Uterus (tissue), 4 donors: ENCODE results near the gene TMEM98. TPM values are rescaled to one million over a fixed set of nuclear protein-coding genes. Genes with fewer than 3 reads are reported as not detected.
"Not testable (repeated sequence)": the region's sequence is repeated elsewhere in the genome, so short reads cannot be mapped to it uniquely, and the experiment has no call there.

Experiments
- DNase-seq, 2 donors: peaks; one replicate each; pipeline ENCODE4 v3.0.0-alpha.2; 2019 to 2020
- H3K27ac ChIP-seq, 2 donors: fragments of 200-600 bp; sonication (generic); 1 replicate in 1 of 2; 2 replicates in 1 of 2; pipeline ENCODE4 v1.5.1; 2016 to 2018
- H3K27me3 ChIP-seq, 2 donors: fragments of 200-600 bp; sonication (generic); one replicate each; pipeline ENCODE4 v1.5.1; 2018 to 2019; ENCODE audit warnings: control low read depth in 1 of 2
- H3K36me3 ChIP-seq, 2 donors: fragments of 200-600 bp; sonication (generic); one replicate each; pipeline ENCODE4 v1.5.1; 2019; ENCODE audit warnings: control low read depth in 1 of 2
- H3K4me1 ChIP-seq, 2 donors: fragments of 200-600 bp; sonication (generic); one replicate each; pipeline ENCODE4 v1.5.1; 2018 to 2019; ENCODE audit warnings: control low read depth in 1 of 2
- H3K4me3 ChIP-seq, 2 donors: fragments of 200-600 bp; sonication (generic); 1 replicate in 1 of 2; 2 replicates in 1 of 2; pipeline ENCODE4 v1.5.1; 2018 to 2019; ENCODE audit warnings: mild to moderate bottlenecking in 1 of 2
- H3K9me3 ChIP-seq, 2 donors: fragments of 200-600 bp; sonication (generic); one replicate each; pipeline ENCODE4 v1.5.1; 2019; ENCODE audit warnings: control low read depth in 1 of 2
- CTCF ChIP-seq, 4 experiments: fragments of 200-600 bp in 2 of 4; fragments of 450-650 bp in 2 of 4; sonication (generic) in 2 of 4; IDR thresholded peaks; one replicate each; pipeline ENCODE4 v1.5.1; 2016 to 2019; ENCODE audit warnings: antibody characterized with exemption in 4 of 4, mild to moderate bottlenecking in 2 of 4, moderate library complexity in 1 of 4
- POLR2A ChIP-seq, 2 donors: fragments of 450-650 bp; IDR thresholded peaks; one replicate each; pipeline ENCODE4 v1.6.1; 2016; ENCODE audit warnings: antibody characterized with exemption in 2 of 2, mild to moderate bottlenecking in 1 of 2, moderate library complexity in 1 of 2
- intact Hi-C: fragments of 100-400 bp; cut with DNase I; formaldehyde crosslinking; loops from one replicate; pipeline ENCODE4 v1.15.1; 2023; ENCODE audit warnings: low total_unique reads
- total RNA-seq, 4 donors: library from RNA; depleted of rRNA in 3 of 4; stranded (reverse); fragments of >200 nt in 3 of 4; gene quantifications; one replicate each; pipeline versions ENCODE4 v1.1.0 to v1.2.4, GENCODE V29; 2014 to 2023
- donor health status: DM: yes; HTN: yes; CAD: no.

TMEM98 gene
- total RNA-seq, 4 donors from 2014 or later: 87.8 to 176 (median 130) TPM

- no peak for DNase-seq
- Histone ChIP-seq H3K4me3 (no peak overlapping the region), H3K9me3 (no peaks in the 10 kb centered on the region), H3K36me3 (no peaks in the 10 kb centered on the region), H3K4me1 (no peaks in the 10 kb centered on the region), H3K27ac (no peak overlapping the region), H3K27me3 (no peaks in the 10 kb centered on the region)
- intact Hi-C loops: no loop called here
- TF ChIP-seq CTCF (IDR thresholded peaks at IDR 0.05): no peak
- no peak for TF ChIP-seq POLR2A (IDR thresholded peaks at IDR 0.05)
Measured at GRCh38 chr17:32926183-32926582, 1.8 kb upstream of the TMEM98 start.

GRCh38 chr17:32926789-32927188, 1.2 kb upstream of the TMEM98 start:
- H3K27ac ChIP-seq: peak overlapping the region in 1 of 2 donors; percentile 90
- H3K4me3 ChIP-seq, H3K27me3 ChIP-seq, intact Hi-C loops, H3K9me3 ChIP-seq, H3K36me3 ChIP-seq, DNase-seq, H3K4me1 ChIP-seq: not testable (repeated sequence)

GRCh38 chr17:32927201-32927723, 691 bp upstream of the TMEM98 start:
- peak overlapping the region; percentile 42 to 92 for H3K4me3 ChIP-seq
- no peak for DNase-seq
- TF ChIP-seq POLR2A (IDR thresholded peaks at IDR 0.05) (no peak), CTCF (IDR thresholded peaks at IDR 0.05) (no peak)

GRCh38 chr17:32928586-32929535, 908 bp downstream of the TMEM98 start:
- Histone ChIP-seq H3K4me1 (no peaks in the 10 kb centered on the region), H3K9me3 (no peaks in the 10 kb centered on the region), H3K36me3 (no peaks in the 10 kb centered on the region), H3K4me3 (peak overlapping the region; percentile 42 to 92), H3K27me3 (no peaks in the 10 kb centered on the region), H3K27ac (peak overlapping the region; percentile 83 to 90)
- no peak for TF ChIP-seq CTCF (IDR thresholded peaks at IDR 0.05)
- TF ChIP-seq POLR2A (IDR thresholded peaks at IDR 0.05): no peak
- intact Hi-C loops: no loop called here
- no peak for DNase-seq

More at GRCh38 chr17:32927201-32927723, 691 bp upstream of the TMEM98 start:
- Histone ChIP-seq H3K4me1 (no peaks in the 10 kb centered on the region), H3K27ac (peak overlapping the region; percentile 83 to 90), H3K27me3 (no peaks in the 10 kb centered on the region), H3K36me3 (no peaks in the 10 kb centered on the region), H3K9me3 (no peaks in the 10 kb centered on the region)
- intact Hi-C loops: no loop called here

GRCh38 chr17:32929588-32929987, 1.6 kb downstream of the TMEM98 start:
- TF ChIP-seq CTCF (IDR thresholded peaks at IDR 0.05): no peak
- no peak for TF ChIP-seq POLR2A (IDR thresholded peaks at IDR 0.05)
- DNase-seq: no peak
- Histone ChIP-seq H3K27me3 (no peaks in the 10 kb centered on the region), H3K4me1 (no peaks in the 10 kb centered on the region), H3K9me3 (no peaks in the 10 kb centered on the region), H3K27ac (peak overlapping the region; percentile 83 to 90), H3K36me3 (no peaks in the 10 kb centered on the region), H3K4me3 (peak overlapping the region; percentile 42 to 92)
- intact Hi-C loops: no loop called here
